ENCODE results near the gene DAPK1.

DNA sequence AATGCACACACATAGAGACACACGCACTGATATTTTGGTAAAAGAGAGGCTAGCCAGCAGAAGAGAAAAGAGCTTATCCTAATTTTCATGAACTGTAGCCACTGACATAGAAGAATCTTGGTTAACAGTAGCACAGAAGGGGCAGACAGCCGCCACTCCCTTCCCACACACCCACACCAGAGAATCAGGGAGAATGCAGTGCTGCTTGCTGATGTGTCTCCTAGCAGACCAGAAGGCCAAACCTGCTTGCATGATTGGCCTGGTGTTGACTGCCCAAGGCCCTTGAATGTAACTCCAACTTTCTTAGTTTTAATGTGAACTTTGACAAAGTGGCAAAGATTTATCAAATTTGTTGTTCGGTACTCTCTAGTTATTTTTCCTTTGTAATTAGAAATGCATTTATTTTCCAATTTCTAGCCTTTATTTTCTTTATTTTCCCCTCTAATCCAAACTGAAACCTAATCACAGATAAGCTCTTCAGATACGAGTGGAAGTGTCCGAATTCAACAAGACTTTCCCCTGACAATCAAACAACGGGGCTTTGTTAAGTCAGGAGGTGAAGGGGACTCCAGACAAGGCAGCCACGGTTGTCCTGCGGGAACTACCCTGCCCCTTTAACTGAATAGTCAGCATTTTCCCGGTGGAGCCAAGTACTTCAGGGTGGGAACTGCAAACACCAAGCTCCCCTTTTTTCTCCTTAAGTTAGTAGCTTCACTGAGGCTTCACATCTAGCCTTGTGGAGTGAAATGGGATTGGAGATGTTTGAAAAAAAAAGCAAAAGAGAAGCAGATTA, 146.3 kb downstream of the DAPK1 start:
- TF ChIP-seq, protein P1, sequence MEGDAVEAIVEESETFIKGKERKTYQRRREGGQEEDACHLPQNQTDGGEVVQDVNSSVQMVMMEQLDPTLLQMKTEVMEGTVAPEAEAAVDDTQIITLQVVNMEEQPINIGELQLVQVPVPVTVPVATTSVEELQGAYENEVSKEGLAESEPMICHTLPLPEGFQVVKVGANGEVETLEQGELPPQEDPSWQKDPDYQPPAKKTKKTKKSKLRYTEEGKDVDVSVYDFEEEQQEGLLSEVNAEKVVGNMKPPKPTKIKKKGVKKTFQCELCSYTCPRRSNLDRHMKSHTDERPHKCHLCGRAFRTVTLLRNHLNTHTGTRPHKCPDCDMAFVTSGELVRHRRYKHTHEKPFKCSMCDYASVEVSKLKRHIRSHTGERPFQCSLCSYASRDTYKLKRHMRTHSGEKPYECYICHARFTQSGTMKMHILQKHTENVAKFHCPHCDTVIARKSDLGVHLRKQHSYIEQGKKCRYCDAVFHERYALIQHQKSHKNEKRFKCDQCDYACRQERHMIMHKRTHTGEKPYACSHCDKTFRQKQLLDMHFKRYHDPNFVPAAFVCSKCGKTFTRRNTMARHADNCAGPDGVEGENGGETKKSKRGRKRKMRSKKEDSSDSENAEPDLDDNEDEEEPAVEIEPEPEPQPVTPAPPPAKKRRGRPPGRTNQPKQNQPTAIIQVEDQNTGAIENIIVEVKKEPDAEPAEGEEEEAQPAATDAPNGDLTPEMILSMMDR (IDR thresholded peaks at IDR 0.05) = no peak
- TF ChIP-seq POLR2A (IDR thresholded peaks at IDR 0.05) = no peak

All from adrenal gland (tissue), 5 donors.